Keratinocyte (primary cell): Measurements from ENCODE around the gene WDR12. TPM values are rescaled to one million over a fixed set of nuclear protein-coding genes. Genes with fewer than 3 reads are reported as not detected.
"Not testable (repeated sequence)": the region's sequence is repeated elsewhere in the genome, so short reads cannot be mapped to it uniquely, and the experiment has no call there.

Experiments
- DNase-seq: peaks from one replicate; pipeline ENCODE4 v3.0.0-alpha.2; 2011; ENCODE audit warnings: low read depth, missing footprints, low spot score
- FAIRE-seq: peaks from 2 replicates; lab custom pipeline; 2011; peaks lifted over from hg19 to GRCh38; lab: Jason Lieb, UNC
- H2AFZ ChIP-seq: 2 replicates; pipeline ENCODE4 v1.6.0; 2012; ENCODE audit warnings: low read length, control low read depth, inconsistent platforms; ENCODE audit not compliant: control insufficient read depth
- H3K27ac ChIP-seq: 2 replicates; pipeline ENCODE4 v1.5.1; 2011; ENCODE audit warnings: low read length; ENCODE audit not compliant: control insufficient read depth, insufficient read depth
- H3K27me3 ChIP-seq: 3 replicates; pipeline ENCODE4 v1.6.0; 2011; ENCODE audit warnings: low read length; ENCODE audit not compliant: control insufficient read depth, insufficient read depth; ENCODE audit errors: extremely low read depth
- H3K36me3 ChIP-seq, 2 experiments: 2 replicates in 1 of 2; 3 replicates in 1 of 2; pipeline ENCODE4 v1.5.1; 2011; ENCODE audit warnings: low read length in 2 of 2, mild to moderate bottlenecking in 1 of 2; ENCODE audit not compliant: control insufficient read depth in 2 of 2, insufficient read depth in 2 of 2; ENCODE audit errors: extremely low read depth in 1 of 2
- H3K4me1 ChIP-seq: 3 replicates; pipeline ENCODE4 v1.5.1; 2011; ENCODE audit warnings: low read length; ENCODE audit not compliant: control insufficient read depth, insufficient read depth; ENCODE audit errors: extremely low read depth
- H3K4me2 ChIP-seq: 3 replicates; pipeline ENCODE4 v1.6.0; 2011; ENCODE audit warnings: low read depth, low read length; ENCODE audit not compliant: control insufficient read depth, insufficient read depth; ENCODE audit errors: extremely low read depth
- H3K4me3 ChIP-seq, 3 experiments: fragments of 200-600 bp in 1 of 3; sonication (generic) in 1 of 3; 2 replicates in 2 of 3; 3 replicates in 1 of 3; pipeline ENCODE4 v1.5.1; 2011 to 2016; ENCODE audit warnings: low read length in 3 of 3, mild to moderate bottlenecking in 3 of 3, control low read depth in 2 of 3, inconsistent platforms in 1 of 3, low read depth in 1 of 3, mixed read lengths in 1 of 3, mixed run types in 1 of 3, moderate library complexity in 1 of 3; ENCODE audit not compliant: control insufficient read depth in 2 of 3, insufficient read depth in 2 of 3; ENCODE audit errors: extremely low read depth in 1 of 3
- H3K79me2 ChIP-seq: 2 replicates; pipeline ENCODE4 v1.6.0; 2012; ENCODE audit warnings: low read length; ENCODE audit not compliant: control insufficient read depth, insufficient read depth
- H3K9ac ChIP-seq: 3 replicates; pipeline ENCODE4 v1.6.0; 2011; ENCODE audit warnings: low read length; ENCODE audit not compliant: control insufficient read depth, insufficient read depth; ENCODE audit errors: extremely low read depth
- H3K9me1 ChIP-seq: 3 replicates; pipeline ENCODE4 v1.6.0; 2011; ENCODE audit warnings: low read length; ENCODE audit not compliant: control insufficient read depth, insufficient read depth; ENCODE audit errors: extremely low read depth
- H3K9me3 ChIP-seq: 2 replicates; pipeline ENCODE4 v1.5.1; 2012; ENCODE audit warnings: low read depth, low read length; ENCODE audit not compliant: control insufficient read depth
- H4K20me1 ChIP-seq: 3 replicates; pipeline ENCODE4 v1.6.0; 2011; ENCODE audit warnings: low read length; ENCODE audit not compliant: control insufficient read depth, insufficient read depth; ENCODE audit errors: extremely low read depth
- EZH2 ChIP-seq: IDR thresholded peaks from one replicate; pipeline ENCODE4 v1.6.1; 2012; ENCODE audit warnings: inconsistent platforms, mild to moderate bottlenecking, low read length, moderate library complexity
- dilution Hi-C: fragments of 300-500 bp; cut with MboI; formaldehyde crosslinking; loops from one replicate; pipeline ENCODE4 v1.7.0; 2020; ENCODE audit warnings: low sequenced_read_pairs; ENCODE audit not compliant: extremely low pct_ligation_motif_present
- polyA plus RNA-seq, 5 experiments: library from polyadenylated mRNA; depleted of rRNA in 3 of 5; stranded (reverse) in 3 of 5; stranded (forward) in 1 of 5; unstranded in 1 of 5; fragments of >200 nt; gene quantifications; 1 replicate in 1 of 5; 2 replicates in 3 of 5; 3 replicates in 1 of 5; pipeline versions ENCODE4 v1.2.1 to v1.2.3, GENCODE V29; 2011 to 2012; ENCODE audit warnings: missing spikeins in 2 of 5, low read depth in 1 of 5, low replicate concordance in 1 of 5
- TF ChIP-seq, protein P1 (sequence below), 3 experiments: IDR thresholded peaks in 1 of 3; conservative IDR thresholded peaks in 1 of 3; optimal IDR thresholded peaks in 1 of 3; 2 replicates in 2 of 3; 3 replicates in 1 of 3; pipeline versions ENCODE3 to v1.5.1; 2011; ENCODE audit warnings: low read length in 3 of 3, mild to moderate bottlenecking in 3 of 3, moderate library complexity in 2 of 3, control low read depth in 1 of 3, inconsistent platforms in 1 of 3; ENCODE audit not compliant: insufficient read depth in 2 of 3; ENCODE audit errors: extremely low read depth in 1 of 3

WDR12 gene
- polyA plus RNA-seq, 1 donor (not counting 4 experiments of a cell fraction or from before 2014, with no cell fraction given): 109 TPM

- Histone ChIP-seq H3K36me3 (peaks cover 0 to 5% of the 10 kb centered on the region in 2 experiments), H3K27ac (peak overlapping the region; percentile 91), H3K9me3 (no peaks in the 10 kb centered on the region), H3K9me1 (no peaks in the 10 kb centered on the region), H3K4me2 (peak overlapping the region; percentile 87), H3K4me3 (peak overlapping the region; percentile 85 to 96 (median 86)), H3K27me3 (no peaks in the 10 kb centered on the region), H4K20me1 (no peaks in the 10 kb centered on the region), H3K4me1 (peaks cover 6% of the 10 kb centered on the region), H3K79me2 (peaks cover 41% of the 10 kb centered on the region), H3K9ac (peak overlapping the region; percentile 90), H2AFZ (peak overlapping the region; percentile 87)
- FAIRE-seq: no peak
- dilution Hi-C loops: no loop called here
- TF ChIP-seq, protein P1, sequence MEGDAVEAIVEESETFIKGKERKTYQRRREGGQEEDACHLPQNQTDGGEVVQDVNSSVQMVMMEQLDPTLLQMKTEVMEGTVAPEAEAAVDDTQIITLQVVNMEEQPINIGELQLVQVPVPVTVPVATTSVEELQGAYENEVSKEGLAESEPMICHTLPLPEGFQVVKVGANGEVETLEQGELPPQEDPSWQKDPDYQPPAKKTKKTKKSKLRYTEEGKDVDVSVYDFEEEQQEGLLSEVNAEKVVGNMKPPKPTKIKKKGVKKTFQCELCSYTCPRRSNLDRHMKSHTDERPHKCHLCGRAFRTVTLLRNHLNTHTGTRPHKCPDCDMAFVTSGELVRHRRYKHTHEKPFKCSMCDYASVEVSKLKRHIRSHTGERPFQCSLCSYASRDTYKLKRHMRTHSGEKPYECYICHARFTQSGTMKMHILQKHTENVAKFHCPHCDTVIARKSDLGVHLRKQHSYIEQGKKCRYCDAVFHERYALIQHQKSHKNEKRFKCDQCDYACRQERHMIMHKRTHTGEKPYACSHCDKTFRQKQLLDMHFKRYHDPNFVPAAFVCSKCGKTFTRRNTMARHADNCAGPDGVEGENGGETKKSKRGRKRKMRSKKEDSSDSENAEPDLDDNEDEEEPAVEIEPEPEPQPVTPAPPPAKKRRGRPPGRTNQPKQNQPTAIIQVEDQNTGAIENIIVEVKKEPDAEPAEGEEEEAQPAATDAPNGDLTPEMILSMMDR (optimal IDR thresholded peaks at IDR 0.05 in 1 of 3, IDR thresholded peaks at IDR 0.05 in 1 of 3, conservative IDR thresholded peaks at IDR 0.05 in 1 of 3; ENCODE audit: extremely low read depth in 1 of 3, insufficient read depth in 2 of 3, low read length in 3 of 3): no peak
- TF ChIP-seq EZH2: no peak
- no peak for DNase-seq
Measured at GRCh38 chr2:202911203-202911511, 316 bp downstream of the WDR12 start.

DNA sequence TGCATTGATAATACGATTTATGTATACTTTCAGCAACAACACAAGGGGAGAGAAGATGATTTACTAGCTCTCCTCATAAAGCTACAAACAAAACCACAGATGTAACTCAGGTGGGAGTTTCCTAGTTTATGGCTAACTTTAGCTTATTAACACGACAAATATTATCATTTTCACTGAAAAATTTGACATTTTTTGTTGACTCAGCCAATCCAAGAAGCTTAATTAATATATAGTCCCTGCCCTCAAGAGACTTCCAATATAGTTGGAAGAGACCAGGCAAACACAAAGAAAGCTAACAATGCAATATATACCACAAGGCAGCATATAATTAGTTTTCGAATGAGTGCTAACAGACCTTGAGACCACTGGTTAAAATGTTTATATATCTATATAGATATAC is 775 bp downstream of the WDR12 start:
- dilution Hi-C loops: no loop called here
- no peak overlapping the region for H2AFZ ChIP-seq

DNA sequence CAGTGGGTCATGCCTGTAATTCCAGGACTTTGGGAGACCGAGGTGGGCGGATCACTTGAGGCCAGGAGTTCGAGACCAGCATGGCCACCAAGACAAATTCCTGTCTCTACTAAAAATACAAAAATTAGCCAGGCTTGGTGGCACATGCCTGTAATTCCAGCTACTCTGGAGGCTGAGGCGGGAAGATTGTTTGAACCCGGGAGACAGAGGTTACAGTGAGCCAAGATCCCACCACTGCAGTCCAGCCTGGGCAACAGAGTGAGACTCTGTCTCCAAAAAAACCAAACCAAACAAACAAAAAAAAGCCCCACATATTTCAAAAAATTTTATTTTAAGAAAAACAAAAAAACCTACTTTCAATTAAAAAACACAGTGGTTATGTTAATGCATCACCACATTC is 1.2 kb downstream of the WDR12 start:
- dilution Hi-C loops, FAIRE-seq, H3K9me1 ChIP-seq, DNase-seq, H3K9me3 ChIP-seq, H3K9ac ChIP-seq, H3K27me3 ChIP-seq, H3K4me1 ChIP-seq, H2AFZ ChIP-seq, H3K27ac ChIP-seq, H4K20me1 ChIP-seq, H3K36me3 ChIP-seq: not testable (repeated sequence)
- Histone ChIP-seq H3K4me2 (peak overlapping the region; percentile 87), H3K4me3 (peak overlapping the region; percentile 85 to 96 (median 86)), H3K79me2 (peaks cover 45% of the 10 kb centered on the region)

More for the DNA sequence above, 775 bp downstream of the WDR12 start:
- no peak for FAIRE-seq
- H3K27me3 ChIP-seq: no peaks in the 10 kb centered on the region
- peak overlapping the region; percentile 85 to 96 (median 86) for H3K4me3 ChIP-seq
- H3K9me3 ChIP-seq: no peaks in the 10 kb centered on the region
- H3K4me1 ChIP-seq: peaks cover 6% of the 10 kb centered on the region
- H3K27ac ChIP-seq: peak overlapping the region; percentile 91
- peaks cover 41% of the 10 kb centered on the region for H3K79me2 ChIP-seq
- H3K9me1 ChIP-seq: no peaks in the 10 kb centered on the region
- no peak for DNase-seq
- H3K36me3 ChIP-seq: peaks cover 0 to 5% of the 10 kb centered on the region in 2 experiments
- H3K4me2 ChIP-seq: peak overlapping the region; percentile 87
- H3K9ac ChIP-seq: peak overlapping the region; percentile 90
- no peaks in the 10 kb centered on the region for H4K20me1 ChIP-seq
- TF ChIP-seq EZH2: no peak
- TF ChIP-seq, protein P1 (optimal IDR thresholded peaks at IDR 0.05 in 1 of 3, IDR thresholded peaks at IDR 0.05 in 1 of 3, conservative IDR thresholded peaks at IDR 0.05 in 1 of 3; ENCODE audit: extremely low read depth in 1 of 3, insufficient read depth in 2 of 3, low read length in 3 of 3): no peak
